Measurements from ENCODE around the gene ADCY3. TPM values are rescaled to one million over a fixed set of nuclear protein-coding genes. Genes with fewer than 3 reads are reported as not detected.

Gene ADCY3
- total and polyA plus RNA-seq, 2 of the 4 experiments (the other 2 are of a cell fraction): 17.4 to 46.1 TPM

- Histone ChIP-seq H3K14ac (replicated peaks; ENCODE audit: low read depth, low read length) (peak overlapping the region; percentile 43; the same call in 1 of the 2 replicates), H4K20me1 (ENCODE audit: insufficient read depth, low read length) (peaks cover 6% of the 10 kb centered on the region; the same call in 1 of the 2 replicates), H3K56ac (ENCODE audit: extremely low read depth, insufficient read depth, low read length) (no peak overlapping the region), H2BK120ac (ENCODE audit: low read depth, low read length) (peak overlapping the region; percentile 65), H3K9me3 (ENCODE audit: control insufficient read depth, insufficient read depth, low read length) (no peaks in the 10 kb centered on the region), H3K4me1 (ENCODE audit: control insufficient read depth, insufficient read depth, low read length) (peaks cover 26% of the 10 kb centered on the region), H2AK9ac (replicated peaks; ENCODE audit: low read depth, low read length, poor library complexity) (no peak overlapping the region), H3K27me3 (ENCODE audit: control insufficient read depth, insufficient read depth, low read length) (no peaks in the 10 kb centered on the region), H4K5ac (ENCODE audit: low read depth, low read length) (no peak overlapping the region; the same call in 1 of the 2 replicates), H2AFZ (replicated peaks; ENCODE audit: low read length, poor library complexity) (no peak overlapping the region), H3K4me3 (ENCODE audit: insufficient read depth, low read depth, low read length) (no peak overlapping the region), H3K79me1 (ENCODE audit: low read depth in 1 of 2, low read length in 2 of 2) (peaks cover 8 to 57% of the 10 kb centered on the region in 2 experiments), H2BK15ac (ENCODE audit: low read depth, low read length) (peak overlapping the region; percentile 85; the same call in 1 of the 3 replicates), H3K18ac (ENCODE audit: low read depth, low read length) (no peak overlapping the region; the same call in 1 of the 2 replicates), H3K9ac (ENCODE audit: low read depth, low read length) (no peak overlapping the region), H3K23ac (ENCODE audit: low read depth, low read length) (no peak overlapping the region), H2AK5ac (ENCODE audit: low read depth, low read length) (peak overlapping the region; percentile 65), H3K9me1 (ENCODE audit: insufficient read depth, low read length) (peaks cover 28% of the 10 kb centered on the region; the same call in 1 of the 2 replicates), H4K91ac (ENCODE audit: insufficient read depth, low read depth, low read length) (0 out of 2 replicates have a peak overlapping the region, but pooled peaks have one; percentile 20), H3K4ac (ENCODE audit: low read depth, low read length) (peak overlapping the region; percentile 59; the same call in 1 of the 2 replicates), H3K27ac (ENCODE audit: insufficient read depth, low read length) (no peak overlapping the region; the same call in 1 of the 2 replicates), H3K4me2 (ENCODE audit: low read depth, low read length) (no peak overlapping the region), H2BK5ac (ENCODE audit: low read depth, low read length, poor library complexity, severe bottlenecking) (no peak overlapping the region), H2BK20ac (ENCODE audit: low read depth, low read length) (peak overlapping the region; percentile 40), H3K36me3 (ENCODE audit: control insufficient read depth, insufficient read depth, low read length) (peaks cover 2% of the 10 kb centered on the region), H4K8ac (ENCODE audit: low read depth in 2 of 2, low read length in 2 of 2) (peak overlapping the region in 1 of 2 experiments; percentile 87; a peak in 1 of 4 replicates)
- ChIA-PET CTCF (no interaction called here), POLR2A (ENCODE audit: unreplicated experiment) (no interaction called here)
- WGBS, 2 experiments (ENCODE audit: extremely low coverage in 2 of 2, insufficient read length in 1 of 2): 65% methylated on average over 5 of the region's 11 CpGs; no CpG with 5 or more reads in 1 of the 2 experiments
- in situ Hi-C loops (cut with MboI; ENCODE audit: low sequenced_read_pairs) (no loop called here), intact Hi-C loops (cut with micrococcal nuclease) (no loop called here), dilution Hi-C loops (cut with HindIII; ENCODE audit: low sequenced_read_pairs, unreplicated experiment) (no loop called here)
- TF ChIP-seq BHLHE40 (IDR thresholded peaks at IDR 0.05; ENCODE audit: low read depth, low read length) (peak; percentile 53; the same call in 1 of the 2 replicates), RAD21 (IDR thresholded peaks at IDR 0.05; ENCODE audit: low read length) (no peak)
- ATAC-seq (ENCODE audit: low read depth): no peak
- DNase-seq: peak; percentile 50
- BruUV-seq (replicated peaks): no TSS peak
Observed at GRCh38 chr2:24885221-24886125, 34.6 kb downstream of the ADCY3 start.

All from IMR-90 (cell line).